GM18498 (cell line): ENCODE results near the gene MDH2.
"Not testable (repeated sequence)": the region's sequence is repeated elsewhere in the genome, so short reads cannot be mapped to it uniquely, and the experiment has no call there.

ENCODE experiments used
- ATAC-seq: cut with Tn5 transposase; IDR thresholded peaks from one replicate; pipeline ENCODE4 v1.9.1; 2021; ENCODE audit warnings: mild to moderate bottlenecking, moderate library complexity; ENCODE audit not compliant: unreplicated experiment

Gene MDH2

GRCh38 chr7:76069238-76069638 is 21.3 kb downstream of the MDH2 start:
- ATAC-seq = no peak

GRCh38 chr7:76071316-76072242 is 23.7 kb downstream of the MDH2 start:
- no peak for ATAC-seq

GRCh38 chr7:76072243-76073148 is 24.6 kb downstream of the MDH2 start:
- ATAC-seq = no peak

- ATAC-seq = no peak
Observed at GRCh38 chr7:76073335-76073990, 25.6 kb downstream of the MDH2 start.

- no peak for ATAC-seq
Observed at GRCh38 chr7:76074306-76074971, 26.5 kb downstream of the MDH2 start.

GRCh38 chr7:76074972-76075370 is 27.1 kb downstream of the MDH2 start:
- no peak for ATAC-seq

- ATAC-seq = no peak
Observed at GRCh38 chr7:76076995-76077394, 29.1 kb downstream of the MDH2 start.

- ATAC-seq = no peak
Observed at GRCh38 chr7:76077435-76077834, 29.5 kb downstream of the MDH2 start.

GRCh38 chr7:76080204-76080603 is 32.3 kb downstream of the MDH2 start:
- no peak for ATAC-seq

GRCh38 chr7:76084115-76084514 is 36.2 kb downstream of the MDH2 start:
- ATAC-seq = not testable (repeated sequence)

GRCh38 chr7:76086070-76086469 is 38.2 kb downstream of the MDH2 start:
- ATAC-seq = no peak

- ATAC-seq = not testable (repeated sequence)
Observed at GRCh38 chr7:76087362-76087791, 39.5 kb downstream of the MDH2 start.

GRCh38 chr7:76089865-76090475 is 42.1 kb downstream of the MDH2 start:
- no peak for ATAC-seq

- no peak for ATAC-seq
Observed at GRCh38 chr7:76091506-76091905, 43.6 kb downstream of the MDH2 start.

GRCh38 chr7:76093531-76093930 is 45.6 kb downstream of the MDH2 start:
- not testable (repeated sequence) for ATAC-seq

GRCh38 chr7:76094326-76094725 is 46.4 kb downstream of the MDH2 start:
- not testable (repeated sequence) for ATAC-seq

GRCh38 chr7:76095908-76096307 is 48.0 kb downstream of the MDH2 start:
- no peak for ATAC-seq

GRCh38 chr7:76101693-76102437 is 54.0 kb downstream of the MDH2 start:
- ATAC-seq = not testable (repeated sequence)

- not testable (repeated sequence) for ATAC-seq
Observed at GRCh38 chr7:76103788-76104187, 55.9 kb downstream of the MDH2 start.
